ENCODE data around the gene CENPX. TPM values are rescaled to one million over a fixed set of nuclear protein-coding genes. Genes with fewer than 3 reads are reported as not detected.

The CENPX gene
- total RNA-seq, 1 donor from 2014 or later, result 58.5 TPM

DNA sequence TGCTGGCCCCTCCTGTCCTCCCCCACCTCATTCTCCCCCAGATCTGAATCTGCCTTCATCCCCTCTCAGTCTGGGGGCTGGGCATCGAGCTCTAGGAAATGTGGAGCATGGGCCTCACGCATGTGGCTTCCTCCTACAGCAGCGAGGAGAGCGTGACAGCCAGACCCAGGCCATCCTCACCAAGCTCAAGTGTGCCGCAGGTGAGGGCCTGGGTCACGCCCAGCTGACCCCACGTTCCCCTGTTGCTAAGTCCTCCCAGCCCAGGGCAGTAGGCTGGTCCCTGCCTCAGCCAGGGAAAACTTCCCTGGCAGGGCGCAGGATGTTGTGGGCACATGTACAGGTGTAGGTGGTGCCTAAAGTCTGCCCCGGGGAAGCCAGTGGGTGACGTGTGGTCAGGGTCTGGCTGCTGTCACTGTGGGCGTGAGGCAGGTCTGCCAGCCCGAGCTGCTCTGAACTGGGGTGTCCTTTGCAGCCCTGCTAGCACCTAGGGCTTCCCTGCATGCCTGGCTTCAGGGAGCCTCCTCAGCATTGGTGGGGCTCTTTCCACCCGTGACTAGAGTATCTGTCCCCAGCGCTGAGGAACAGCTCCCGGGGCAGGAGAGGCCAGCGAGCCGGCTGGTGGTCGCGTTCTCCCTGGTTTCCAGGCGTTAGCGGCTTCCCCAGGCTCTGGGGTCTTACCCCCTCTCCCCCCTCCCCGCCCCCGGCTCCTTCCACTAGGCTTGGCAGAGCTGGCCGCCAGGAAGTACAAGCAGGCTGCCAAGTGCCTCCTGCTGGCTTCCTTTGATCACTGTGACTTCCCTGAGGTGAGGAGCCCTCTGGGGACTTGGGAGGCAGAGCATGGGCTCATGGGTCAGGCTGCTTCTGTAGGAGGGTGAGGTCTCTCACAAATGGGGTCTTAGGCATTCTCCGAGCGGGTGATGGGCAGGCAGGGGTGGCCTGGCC, 32.6 kb upstream of the CENPX start:
- no peak for DNase-seq (ENCODE audit: low spot score)

DNA sequence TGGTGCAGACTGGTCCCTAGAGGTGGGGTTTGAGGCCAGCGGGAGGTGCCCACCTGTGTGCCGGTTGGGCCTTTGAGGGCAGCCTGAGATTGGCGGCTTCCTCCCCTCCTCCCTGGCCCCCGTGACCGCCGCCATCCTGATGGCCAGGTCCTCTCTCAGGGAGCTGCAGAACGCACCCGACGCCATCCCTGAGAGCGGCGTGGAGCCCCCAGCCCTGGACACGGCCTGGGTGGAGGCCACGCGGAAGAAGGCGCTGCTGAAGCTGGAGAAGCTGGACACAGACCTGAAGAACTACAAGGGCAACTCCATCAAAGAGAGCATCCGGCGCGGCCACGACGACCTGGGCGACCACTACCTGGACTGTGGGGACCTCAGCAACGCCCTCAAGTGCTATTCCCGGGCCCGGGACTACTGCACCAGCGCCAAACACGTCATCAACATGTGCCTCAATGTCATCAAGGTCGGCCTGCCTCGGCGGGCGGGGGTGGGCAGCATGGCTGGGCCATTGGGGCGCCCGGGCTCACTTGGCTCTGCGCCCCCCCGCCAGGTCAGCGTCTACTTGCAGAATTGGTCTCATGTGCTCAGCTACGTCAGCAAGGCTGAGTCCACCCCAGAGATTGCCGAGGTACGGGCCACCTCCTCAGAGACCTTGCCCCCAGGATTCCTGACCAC, 31.8 kb upstream of the CENPX start:
- DNase-seq (ENCODE audit: low spot score), result no peak

DNA sequence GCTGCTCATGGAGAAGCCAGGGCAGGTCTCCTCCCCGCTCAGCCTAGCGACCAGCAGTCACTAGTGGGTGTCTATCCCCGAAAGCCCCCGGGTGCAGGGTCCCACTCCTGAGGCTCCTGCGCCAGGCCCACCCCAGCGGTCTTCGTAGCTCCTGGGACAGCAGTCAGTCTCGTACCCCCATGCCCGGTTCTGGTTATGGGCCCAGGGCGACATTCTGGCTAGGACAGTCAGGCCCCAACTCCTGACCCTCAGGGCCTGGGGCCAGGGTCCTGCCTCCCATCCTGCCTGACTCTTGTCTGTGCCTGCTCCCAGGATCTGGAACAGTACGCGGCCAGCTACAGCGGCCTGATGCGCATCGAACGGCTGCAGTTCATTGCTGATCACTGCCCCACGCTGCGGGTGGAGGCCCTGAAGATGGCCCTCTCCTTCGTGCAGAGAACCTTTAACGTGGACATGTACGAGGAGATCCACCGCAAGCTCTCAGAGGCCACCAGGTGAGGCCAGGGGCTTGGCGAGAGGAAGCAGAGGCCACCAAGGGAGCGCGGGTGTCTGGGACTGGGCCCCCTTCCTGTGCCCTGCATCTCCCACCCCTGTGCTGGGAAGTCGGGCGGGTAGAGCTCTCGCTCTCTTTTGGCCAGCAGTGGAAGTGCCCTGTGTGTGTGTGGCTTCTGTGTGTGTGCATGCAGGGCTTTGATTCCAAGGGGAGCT, 31.0 kb upstream of the CENPX start:
- DNase-seq (ENCODE audit: low spot score), result no peak

DNA sequence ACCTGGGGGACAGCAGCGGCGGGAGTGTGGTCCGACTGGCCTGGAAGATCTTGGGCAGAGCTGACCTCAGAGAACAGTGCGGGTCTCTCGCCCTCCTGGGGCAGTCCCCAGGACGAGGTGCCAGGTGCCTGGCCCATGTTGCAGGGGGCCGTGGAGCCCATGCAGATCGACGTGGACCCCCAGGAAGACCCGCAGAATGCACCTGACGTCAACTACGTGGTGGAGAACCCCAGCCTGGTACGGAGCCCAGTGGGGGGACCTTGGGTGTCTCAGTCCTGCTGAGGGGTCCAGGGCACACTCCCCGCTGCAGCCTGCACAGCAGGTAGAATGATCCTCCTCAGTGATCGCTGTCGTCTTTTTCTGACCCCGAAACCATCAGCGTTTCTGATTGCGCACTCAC, 30.5 kb upstream of the CENPX start:
- no peak for DNase-seq (ENCODE audit: low spot score)

DNA sequence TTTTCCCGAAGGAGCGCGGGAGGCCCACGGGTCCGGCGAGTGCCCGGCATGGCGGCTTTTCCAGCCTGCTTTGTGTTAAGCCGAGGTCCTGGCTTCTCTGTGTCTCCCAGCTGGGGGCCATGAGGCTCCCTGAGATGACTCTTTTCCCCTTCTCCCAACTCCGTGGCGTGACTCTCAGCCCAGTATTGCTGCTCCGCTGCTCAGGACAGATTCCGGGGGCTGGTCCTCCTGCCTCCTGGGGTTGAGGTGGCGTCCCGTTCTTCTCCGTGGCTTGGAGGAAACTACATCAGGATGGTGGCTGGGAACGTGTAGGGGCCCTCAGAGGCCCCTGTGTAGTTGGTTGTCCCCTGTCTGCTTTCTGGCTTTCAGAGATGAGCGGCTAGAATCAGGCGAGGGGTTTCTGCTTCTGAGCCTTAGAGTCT, 30.0 kb upstream of the CENPX start:
- no peak for DNase-seq (ENCODE audit: low spot score)

DNA sequence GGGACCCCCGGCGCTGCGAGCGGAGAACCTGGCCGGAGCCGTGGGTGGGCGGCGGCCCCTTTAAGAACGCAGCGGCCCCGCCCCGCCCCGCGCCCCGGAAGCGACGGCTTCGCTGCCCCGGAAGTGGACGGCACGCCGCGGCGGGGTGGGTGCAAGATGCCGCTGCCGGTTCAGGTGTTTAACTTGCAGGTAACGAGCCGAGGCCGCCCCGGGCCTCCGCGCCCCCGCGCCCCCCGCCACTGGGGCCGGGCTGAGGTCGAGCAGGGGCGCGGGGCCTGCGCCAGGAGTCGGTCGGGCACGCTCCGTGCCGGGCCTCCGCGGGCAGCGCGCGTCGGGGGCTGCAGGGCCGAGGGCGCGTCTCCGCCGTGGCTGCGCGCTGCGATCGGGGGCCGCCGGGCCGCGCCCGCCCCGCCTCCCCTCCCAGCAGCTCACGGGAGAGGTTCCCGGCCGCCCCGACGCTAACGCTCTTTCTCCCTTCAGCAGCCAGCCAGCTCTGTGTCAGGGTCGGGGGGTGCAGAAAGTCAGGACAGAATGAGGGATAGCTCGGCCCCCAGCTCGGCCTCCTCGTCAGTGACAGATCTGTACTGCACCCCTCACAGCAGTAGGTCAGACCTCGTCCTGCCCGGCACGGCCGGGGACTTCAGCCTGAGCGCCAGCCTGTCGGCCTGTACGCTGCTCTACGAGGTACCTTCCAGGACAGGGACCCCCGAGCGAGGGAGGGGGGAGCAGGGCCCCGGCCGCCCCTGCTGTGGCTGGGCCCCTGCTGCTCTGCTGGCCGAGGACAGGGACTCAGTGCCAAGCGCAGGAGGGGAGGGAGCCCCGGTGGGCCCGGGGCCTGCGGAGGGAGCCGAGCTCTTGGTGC, 29.3 kb upstream of the CENPX start, which contains the start of the genes GPS1 and RFNG:
TSS of gene GPS1 (plus strand) at position 123 of the 862 bp plus-strand sequence. CDS start at position 157, 34 bp downstream.
TSS of gene RFNG (minus strand) at position 36 of the 862 bp plus-strand sequence. CDS start 45 bp downstream, outside the sequence.
- peak; percentile 80 for DNase-seq (ENCODE audit: low spot score)

DNA sequence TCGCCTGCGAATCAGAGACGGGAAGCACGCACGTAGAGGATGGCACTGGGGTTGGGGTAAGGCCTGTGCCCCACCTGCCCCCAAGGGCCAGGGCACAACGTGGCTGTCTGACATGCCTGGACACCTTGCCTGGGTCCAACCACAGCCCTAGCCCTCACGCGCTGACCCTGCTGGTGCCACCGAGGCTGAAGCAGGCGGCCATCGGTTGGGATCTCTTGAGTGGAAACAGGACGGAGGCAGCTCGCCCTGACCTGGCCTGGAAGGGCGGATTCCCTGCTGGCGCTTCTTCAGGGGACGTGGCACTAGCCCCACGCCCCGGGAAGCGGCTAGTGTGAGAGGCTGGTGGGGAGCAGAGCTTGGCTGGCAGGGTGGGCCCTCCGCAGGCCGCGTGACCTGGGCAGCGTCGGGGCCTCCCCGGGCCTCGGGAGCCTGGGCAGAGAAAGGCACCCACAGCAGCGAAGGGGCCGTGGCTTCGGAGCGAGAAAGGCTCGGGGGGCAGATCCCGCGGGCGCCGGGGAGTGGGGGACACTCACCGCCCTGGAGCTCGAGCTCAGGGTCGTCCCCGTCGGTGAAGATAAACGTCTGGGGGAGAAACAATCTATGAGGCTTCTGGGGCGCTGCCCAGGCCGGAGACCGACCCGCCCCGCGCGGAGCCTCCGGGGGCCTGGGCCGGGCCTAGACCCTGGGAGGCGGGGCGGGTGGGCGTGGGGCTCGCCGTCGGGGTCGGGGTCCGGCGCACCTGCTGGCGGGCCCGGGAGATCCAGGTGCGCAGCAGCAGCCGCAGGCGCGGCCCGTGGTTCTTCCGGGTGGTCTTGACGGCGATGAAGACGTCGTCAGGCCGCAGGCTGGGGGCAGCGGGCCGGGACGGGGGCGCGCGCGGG, 28.3 kb upstream of the CENPX start:
- no peak for DNase-seq (ENCODE audit: low spot score)

DNA sequence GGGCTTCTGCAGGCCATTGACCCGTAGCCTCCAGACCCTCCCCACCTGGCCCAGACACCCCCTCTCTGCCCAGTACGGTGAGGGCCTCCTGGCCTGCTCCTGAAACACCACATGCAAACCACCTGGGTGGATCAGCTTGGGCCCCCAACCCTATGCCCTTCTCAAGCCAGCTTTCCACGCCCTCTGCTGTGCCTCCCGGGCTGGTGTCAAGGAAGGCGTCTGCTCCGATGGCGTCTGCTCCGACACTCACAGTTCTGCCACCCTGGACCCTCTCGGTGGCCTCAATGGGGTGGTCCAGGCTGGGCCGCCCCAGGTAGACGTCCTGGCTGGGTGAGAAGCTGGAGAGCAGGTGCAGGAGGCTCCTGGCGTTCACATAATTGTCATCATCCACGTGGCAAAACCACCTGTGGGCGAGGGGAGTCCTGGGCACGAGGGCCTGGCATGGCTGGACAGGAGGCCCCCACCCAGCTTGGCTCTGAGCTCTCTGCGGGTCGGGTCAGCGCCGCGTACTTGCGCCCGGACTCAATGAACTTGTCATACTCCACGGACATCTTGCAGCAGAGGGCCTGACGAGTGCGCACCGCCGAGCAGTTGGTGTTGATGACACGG, 27.6 kb upstream of the CENPX start:
- DNase-seq (ENCODE audit: low spot score), result no peak

DNA sequence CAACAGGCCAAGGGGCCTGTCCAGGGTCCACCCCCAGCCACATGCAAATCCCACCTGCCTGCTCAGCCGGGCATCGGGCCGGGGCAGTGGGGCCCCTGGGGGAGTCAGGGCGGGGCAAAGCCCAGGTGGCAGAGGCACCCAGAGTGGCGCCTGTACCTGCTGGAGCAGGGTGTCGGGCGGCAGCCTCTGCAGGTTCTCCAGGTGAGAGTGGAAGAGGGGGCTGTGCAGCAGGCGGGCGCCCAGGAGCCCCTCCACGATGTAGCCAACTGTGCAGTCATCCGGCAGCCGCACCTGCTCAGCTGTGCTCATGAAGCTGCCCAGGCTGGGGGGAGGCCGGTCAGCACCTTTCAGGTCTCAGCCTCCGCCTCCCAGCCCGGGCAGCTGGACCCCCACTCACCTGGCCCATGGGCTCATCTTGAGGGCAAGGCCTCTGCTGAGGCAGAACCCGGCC, 26.9 kb upstream of the CENPX start:
- DNase-seq (ENCODE audit: low spot score), result no peak

DNA sequence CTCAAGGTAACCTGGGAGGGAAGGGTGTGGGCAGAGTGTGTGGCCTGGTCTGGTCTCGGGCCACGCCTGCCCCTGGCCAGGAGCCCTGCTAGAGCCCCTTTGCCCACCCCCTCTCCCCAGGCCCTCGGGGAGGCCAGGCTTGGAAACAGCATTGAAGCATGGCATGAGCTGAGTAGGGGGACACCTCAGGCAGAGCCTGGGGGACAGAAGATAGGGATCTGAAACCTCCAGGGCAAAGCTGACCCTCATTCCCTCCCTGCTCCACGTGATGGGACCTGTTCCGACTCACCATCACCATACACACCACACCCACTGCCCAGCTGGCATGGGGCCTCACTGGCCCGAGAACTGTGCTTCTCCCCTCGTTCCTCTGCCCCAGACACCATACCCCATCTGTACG, 26.4 kb upstream of the CENPX start:
- no peak for DNase-seq (ENCODE audit: low spot score)

DNA sequence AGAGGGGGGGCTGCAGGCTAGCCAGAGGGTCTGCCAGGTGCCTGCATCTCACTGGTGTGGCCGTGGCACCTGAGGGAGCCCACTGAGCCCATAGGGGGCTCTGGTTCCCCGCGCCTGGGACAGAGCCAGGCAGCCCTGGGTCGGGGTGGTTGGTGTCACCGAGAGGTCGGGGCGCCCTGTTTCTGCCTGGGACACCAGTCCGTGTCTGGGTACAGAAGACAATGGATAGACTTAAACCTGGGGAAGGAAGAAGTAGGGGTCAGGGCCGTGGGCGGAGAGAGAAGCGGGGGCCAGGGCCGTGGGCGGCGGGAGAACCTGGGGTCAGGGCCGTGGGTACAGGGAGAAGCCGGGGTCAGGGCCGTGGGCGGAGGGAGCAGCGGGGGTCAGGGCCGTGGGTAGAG, 25.9 kb upstream of the CENPX start:
- no peak for DNase-seq (ENCODE audit: low spot score)

DNA sequence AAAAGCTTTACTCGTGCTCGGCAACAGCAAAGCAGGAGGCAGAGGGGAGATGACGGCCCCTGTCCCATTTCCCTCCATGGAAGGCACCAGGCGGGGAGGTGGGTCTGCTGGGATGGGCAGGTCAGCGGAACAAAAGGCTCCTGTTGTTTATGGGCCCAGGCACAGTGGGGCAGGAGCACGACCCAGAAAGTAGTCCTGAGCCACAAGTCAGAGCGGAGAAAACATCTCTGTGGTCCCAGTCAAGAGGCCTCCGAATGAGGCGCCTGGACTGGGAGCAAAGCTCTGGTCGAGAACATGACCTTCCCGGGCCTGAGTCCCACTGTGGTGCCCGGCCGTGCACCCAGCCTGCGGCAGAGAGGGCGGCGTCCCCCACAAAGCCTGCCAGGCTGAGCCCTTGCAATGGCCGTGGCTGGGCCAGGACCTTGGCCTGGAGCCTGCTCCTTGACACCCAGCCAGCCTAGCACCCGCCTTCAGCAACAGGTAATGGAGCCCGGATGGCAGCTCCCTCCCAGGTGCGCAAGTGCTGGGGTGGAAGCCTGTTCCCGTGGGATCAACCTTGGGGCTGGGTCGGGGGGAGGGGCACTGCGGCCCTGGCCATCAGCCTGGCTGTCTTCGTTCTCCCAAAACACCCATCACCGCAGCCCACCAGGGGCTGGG, 25.4 kb upstream of the CENPX start:
- no peak for DNase-seq (ENCODE audit: low spot score)

DNA sequence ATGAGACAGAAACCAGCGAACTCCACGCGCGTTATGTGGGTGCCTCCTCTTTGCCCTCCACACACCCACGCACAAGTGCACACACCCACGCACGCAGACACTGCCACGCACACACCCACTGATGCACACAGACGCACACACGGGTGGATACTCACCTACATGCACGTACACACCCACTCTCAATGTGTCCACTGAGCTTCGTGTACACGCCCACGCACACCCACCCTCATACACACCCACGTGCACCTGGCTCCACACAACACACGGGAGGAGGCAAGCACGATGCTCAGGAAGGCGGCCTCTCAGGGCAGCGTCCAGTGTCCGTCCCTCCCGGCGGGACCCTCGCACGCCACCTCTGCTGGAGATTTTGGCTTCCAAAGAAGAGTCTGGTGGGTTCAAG, 24.7 kb upstream of the CENPX start:
- no peak for DNase-seq (ENCODE audit: low spot score)

DNA sequence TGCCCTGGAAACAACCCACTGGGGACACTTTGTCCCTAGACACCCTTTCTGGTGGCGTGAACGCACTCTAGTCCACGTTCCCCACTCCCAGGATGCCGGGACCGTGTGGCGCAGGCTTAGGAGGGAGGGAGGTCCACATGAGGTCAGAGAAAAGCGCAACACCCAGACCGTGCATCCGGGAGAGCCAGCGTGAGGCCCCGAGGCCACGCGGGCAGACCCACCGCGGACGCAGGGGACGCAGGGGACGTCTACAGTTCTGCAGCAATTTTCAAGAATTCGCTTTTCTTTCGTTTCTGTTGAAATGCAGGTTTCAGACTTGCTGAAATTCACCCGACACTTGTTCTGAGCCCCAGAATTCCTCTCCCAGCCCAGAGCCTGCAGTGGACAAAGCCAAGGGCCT, 24.2 kb upstream of the CENPX start:
- DNase-seq (ENCODE audit: low spot score), result no peak

DNA sequence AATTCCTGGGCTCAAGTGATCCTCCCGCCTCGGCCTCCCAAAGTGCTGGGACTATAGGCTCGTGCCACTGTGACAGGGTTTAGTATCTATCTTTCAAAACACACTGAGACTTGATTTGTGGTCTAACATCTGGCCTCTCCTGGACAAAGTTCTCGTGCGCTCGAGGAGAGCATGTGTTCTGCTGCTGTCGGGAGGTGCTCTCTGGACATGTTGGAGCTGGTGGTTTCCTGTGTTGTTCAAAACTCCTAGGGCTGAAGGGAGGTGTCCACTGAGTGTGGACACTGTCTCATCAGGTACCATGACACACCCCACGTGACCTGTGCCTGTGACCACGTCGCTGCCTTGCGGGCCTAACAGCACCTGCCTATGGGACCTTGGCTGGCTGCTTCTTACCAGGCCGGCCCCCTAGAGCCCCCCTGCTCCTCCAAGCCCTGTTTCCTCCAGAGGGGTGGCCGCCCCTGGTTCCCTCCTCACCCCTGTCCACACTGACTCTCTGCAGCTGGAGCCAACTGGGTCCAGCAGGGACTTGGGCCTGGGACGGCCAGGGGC, 23.3 kb upstream of the CENPX start:
- DNase-seq (ENCODE audit: low spot score), result no peak

DNA sequence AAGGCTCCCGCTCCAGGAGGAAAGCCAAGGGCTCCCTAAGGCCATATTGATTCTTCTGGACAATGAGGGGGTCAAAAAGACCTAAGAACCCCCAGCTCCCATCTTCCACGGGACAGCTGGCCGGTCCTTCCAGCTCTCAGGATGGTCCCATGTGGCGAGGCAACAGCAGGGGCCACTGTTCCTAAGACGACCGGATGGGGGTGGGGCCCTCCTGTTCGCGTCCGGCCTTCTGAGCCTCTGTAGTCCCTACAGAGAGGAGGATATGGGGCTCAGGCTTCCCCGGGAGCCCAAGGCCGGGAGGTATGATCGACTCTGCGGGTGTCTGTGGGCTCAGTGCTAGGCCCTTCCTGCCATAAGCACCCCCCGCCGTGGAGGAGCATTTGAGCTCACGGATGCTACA, 20.8 kb upstream of the CENPX start:
- no peak for DNase-seq (ENCODE audit: low spot score)

DNA sequence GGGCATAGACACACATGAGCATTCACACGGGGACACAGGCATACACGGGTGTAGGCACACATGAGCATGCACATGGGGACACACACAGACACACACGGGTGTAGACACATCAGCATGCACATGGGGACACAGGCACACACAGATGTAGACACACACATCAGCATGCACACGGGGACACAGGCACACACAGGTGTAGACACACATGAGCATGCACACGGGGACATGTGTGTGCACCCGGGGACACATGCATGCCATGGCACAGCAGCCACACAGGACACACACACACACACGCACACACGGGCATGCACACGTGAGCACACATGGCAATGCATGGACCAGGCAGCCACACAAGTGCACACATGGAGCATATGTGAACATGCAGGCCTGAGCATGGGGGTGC, 20.0 kb upstream of the CENPX start:
- DNase-seq (ENCODE audit: low spot score), result no peak

DNA sequence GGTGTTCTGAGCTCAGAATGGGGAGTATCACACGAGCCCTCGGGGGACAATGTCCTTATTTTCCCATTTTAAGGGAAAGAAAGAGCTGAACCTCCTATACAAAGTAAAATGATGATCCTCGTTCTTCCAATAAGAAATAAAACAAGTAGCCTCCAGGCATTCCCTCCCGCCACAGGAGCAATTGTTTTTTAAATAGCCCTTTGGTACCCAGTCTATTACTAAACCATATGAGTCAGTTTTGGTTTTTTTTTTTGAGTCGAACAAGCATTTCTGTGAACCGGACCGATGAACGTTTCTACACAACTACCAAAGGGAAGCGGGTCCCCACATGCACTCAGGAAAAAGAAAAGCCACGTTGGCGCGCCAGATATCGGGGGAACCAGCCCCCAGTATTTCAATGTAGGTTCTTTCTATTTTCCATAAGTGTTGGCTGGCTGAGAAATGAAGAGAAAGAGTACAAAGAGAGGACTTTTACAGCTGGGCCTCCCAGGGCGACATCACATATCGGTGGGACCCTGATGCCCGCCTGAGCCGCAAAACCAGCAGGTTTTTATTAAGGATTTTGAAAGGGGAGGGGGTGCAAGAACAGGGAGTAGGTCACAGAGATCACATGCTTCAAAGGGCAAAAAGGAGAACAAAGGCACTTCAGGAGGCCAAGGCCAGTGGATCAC, 18.6 kb upstream of the CENPX start:
- no peak for DNase-seq (ENCODE audit: low spot score)
